Right forelimb (tissue), 1 donor: Measurements from ENCODE around the gene FLNA.
"Not testable (repeated sequence)": the region's sequence is repeated elsewhere in the genome, so short reads cannot be mapped to it uniquely, and the experiment has no call there.

Experiments
- DNase-seq: peaks from one replicate; pipeline ENCODE4 v3.0.0-alpha.2; 2018

Gene FLNA

GRCh38 chrX:154304846-154305245 is 69.6 kb downstream of the FLNA start:
- no peak for DNase-seq

GRCh38 chrX:154303476-154303875 is 71.0 kb downstream of the FLNA start:
- DNase-seq, result no peak

- not testable (repeated sequence) for DNase-seq
These were observed 71.4 kb downstream of the FLNA start for GRCh38 chrX:154302998-154303397.

GRCh38 chrX:154300816-154301215 is 73.6 kb downstream of the FLNA start:
- DNase-seq, result no peak
